Stimulated activated naive CD8-positive, alpha-beta T cell treated with anti-CD3 and anti-CD28 coated beads, Interleukin-15, Interleukin-2, amounts not matched to agents 100 U/mL and 50 U/mL, for 24 hours (primary cell): ENCODE data around the gene ENPP6.
"Not testable (repeated sequence)": the region's sequence is repeated elsewhere in the genome, so short reads cannot be mapped to it uniquely, and the experiment has no call there.

Experiments used
- ATAC-seq: fragments of 150-1000 bp; cut with Tn5 transposase; one replicate; pipeline ENCODE4 v1.10.0; 2021
- DNase-seq: peaks from one replicate; pipeline ENCODE4 v3.0.0; 2021

ENPP6 gene

GRCh38 chr4:184148738-184149637, 68.7 kb downstream of the ENPP6 start:
- no peak for DNase-seq
- ATAC-seq: no peak

DNA sequence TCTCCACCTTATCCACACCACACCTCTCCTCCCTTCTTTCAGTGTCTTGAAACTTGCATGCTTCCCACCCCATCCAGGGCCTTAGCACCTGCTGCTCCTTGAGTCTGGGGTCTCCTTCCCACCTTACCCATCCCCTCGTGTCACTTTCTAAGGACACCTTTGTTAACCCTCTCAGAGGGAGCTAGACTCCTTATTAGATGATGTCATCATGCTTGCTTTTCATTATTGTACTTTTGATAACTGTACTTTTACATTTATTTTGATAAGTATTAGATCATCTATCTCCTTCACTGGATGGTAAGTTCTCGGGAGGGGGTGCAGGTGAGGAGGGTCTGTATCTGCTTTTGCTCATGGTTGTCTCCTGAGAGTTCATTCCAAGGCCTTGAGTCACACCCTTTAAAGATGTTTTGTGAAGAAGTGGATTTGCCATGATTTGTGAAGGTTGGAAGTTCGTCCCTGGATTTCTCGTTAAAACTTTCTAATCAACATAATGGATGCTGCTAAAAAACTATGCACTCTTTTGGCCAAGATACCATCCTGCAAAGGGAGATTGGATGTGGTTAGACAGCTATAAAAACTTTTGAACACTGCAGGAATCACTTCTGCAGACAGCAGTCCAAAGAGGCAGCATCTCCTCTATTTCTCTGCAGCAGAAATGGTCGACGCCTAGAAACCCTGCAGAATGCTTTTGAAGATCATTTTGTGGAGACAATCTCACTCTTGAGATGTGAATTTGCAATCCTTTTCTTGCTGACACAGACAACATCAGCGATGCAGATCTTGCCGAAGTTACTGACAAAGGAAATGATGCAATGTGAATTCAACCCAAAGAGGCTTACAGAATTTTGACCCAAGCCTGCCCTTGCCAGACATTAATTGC, 69.6 kb downstream of the ENPP6 start:
- no peak for DNase-seq
- ATAC-seq: no peak

DNA sequence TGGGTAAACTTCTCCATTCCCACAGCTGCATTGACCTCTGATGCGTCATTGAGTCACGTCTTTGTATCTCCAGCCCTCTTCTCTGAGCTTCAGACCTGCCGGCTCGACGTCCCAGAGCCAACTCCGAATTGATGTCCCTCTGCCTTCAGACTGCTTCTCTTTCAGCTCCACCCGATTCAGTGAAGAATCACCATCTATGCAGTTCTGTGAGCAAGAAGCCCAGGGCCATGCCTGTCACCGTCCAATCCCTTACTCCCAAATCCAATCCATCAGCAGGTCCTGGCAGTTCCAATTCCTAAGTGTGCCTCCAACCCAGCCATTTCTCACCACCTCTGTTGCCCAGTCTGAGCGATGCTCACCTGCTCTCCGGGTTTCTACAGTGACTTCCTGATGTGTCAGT, 70.7 kb downstream of the ENPP6 start:
- DNase-seq (no peak), ATAC-seq (no peak)

DNA sequence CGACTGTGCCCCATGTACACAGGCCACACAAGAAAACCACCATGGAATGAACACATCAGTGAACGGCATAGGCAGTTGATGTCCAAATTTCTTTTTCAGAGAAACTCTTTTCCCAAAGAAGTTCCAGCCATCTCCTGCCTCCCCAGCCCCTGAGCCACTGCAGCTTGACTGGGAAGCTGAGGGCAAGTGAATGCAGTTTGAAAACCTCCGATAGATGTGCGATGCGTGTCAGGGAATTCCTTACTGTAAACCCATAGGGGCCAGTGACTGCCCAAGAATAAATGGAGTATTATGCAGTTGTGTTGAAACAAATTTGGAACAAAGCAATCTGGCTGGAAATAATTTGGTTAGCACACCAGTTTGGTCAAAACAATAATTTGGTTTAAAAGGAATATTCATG, 72.1 kb downstream of the ENPP6 start:
- ATAC-seq (no peak), DNase-seq (no peak)

DNA sequence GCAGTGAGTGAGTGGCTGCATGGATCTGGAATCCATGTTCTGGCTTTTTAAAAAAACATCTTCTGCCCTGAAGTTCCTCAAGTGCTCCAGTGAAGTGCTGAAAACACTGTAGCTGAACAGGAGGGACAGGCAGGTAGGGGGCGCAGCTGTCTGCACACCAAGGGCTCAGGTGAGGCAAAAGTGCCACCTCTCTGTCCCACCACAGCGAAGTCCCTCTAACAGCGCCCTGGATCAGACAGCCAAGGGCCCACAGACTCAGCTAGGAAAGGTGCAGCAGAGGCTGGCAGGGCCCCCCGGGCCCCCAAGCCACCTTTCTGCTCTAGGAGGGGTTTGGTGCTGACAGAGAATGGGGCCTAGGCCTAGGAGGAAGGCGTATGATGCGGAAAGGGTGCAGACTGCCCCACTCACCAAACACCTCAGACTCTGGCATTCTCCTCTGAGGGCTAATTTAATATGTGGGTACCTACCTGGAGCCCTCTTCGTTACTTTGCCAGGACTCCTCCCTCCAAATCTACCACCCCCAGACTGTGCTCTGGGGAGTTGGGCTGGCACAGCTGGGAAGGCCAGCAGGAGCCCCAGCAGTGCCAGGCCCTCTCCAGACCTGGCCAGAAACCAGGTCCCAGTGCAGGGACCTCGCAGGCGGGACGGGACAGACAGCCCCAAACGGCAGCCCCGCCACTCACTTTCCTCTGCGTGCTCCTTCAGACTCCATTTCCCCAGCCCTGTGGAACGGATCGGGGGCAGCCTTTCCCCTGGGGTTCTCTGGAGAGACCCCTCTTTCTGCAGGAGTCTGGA, 73.7 kb downstream of the ENPP6 start:
- no peak for DNase-seq
- ATAC-seq: no peak

DNA sequence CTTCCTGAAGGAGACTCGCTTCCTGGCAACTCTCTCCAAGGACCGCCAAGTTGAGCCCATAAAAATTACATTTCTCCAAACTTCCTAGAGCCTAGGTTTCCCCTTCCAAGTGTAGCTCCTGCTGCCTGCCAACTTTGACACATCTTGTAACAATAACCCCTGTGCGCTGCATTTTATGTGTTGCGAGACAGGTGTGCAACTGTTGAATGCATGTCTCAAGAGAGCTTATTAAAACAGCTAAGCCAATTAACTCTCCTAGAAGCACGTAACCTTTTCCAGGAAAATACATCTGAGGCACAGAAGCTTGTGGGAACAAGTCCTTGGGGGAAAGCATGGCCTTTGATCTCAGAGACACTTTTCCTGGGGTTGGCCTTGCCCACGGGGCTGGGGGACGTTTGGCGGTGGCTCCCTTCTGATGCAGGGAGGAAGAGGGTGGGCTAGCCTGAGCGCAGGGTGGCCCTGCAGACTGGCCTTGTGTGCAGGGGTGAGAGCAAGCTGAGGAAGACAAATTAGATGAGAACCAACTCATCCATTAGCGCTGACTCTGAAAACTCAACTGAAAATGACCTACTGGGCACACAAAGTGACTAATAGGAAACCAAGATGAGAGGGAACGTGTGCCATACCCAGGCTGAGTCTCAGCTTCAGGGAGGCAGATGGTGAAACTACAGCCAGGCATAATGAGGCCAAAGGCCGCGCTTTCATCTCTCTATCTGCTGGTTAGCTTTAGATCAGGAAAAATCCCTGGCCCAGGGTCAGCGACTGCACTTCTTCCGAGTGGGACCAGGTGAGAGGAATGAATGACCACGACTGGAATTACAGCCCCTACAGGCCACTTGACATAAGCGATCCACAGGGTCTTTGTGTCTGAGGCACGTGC, 75.3 kb downstream of the ENPP6 start:
- ATAC-seq (no peak), DNase-seq (no peak)

DNA sequence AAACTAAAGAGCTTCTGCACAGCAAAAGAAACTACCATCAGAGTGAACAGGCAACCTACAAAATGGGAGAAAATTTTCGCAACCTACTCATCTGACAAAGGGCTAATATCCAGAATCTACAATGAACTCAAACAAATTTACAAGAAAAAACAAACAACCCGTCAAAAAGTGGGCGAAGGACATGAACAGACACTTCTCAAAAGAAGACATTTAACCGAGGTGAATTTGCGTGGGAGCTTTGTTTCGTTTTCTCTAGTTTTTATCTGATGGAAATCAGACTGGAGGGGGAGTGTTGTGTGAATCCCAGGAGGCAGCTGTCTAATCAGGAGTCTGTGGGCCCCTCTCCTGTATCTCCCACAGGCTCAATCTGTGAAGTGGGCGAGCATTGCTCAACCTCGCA, 76.8 kb downstream of the ENPP6 start:
- DNase-seq, ATAC-seq: not testable (repeated sequence)

DNA sequence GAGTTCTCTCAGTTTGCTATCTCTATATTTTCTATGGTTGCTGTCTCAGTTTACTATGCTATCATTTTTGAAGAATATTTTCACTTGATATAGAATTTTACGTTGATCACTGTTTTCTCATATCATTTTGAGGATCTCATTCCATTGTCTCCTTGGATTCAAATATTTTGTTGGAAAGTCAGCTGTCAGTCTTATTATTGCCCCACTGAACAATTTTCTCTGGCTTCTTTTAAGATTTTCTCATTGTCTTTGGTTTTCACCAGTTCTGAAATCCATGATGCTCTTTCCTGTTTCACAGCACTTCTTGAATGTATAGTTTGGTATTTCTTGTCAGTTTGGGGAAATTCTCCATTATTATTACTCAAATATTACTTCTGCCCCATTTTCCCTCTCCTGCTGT, 81.1 kb downstream of the ENPP6 start:
- ATAC-seq (no peak), DNase-seq (no peak)

DNA sequence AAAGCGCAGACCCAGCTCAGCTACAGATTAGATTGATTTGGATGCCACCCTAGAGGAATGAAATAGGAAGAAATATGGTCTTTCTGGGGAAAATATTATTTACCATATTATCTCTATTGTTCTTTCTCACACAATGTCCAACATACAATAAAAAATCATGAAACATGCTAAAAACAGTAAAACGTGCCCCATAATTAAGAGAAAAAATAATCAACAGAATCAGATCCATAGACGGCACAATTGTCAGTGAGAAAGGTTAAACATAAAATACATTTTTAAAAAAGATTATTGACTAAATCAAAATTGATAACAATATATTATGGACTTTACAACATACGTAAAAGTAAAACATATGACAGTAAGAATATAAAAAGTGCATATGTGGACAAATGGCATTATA, 90.9 kb downstream of the ENPP6 start:
- no peak for ATAC-seq
- DNase-seq: no peak

DNA sequence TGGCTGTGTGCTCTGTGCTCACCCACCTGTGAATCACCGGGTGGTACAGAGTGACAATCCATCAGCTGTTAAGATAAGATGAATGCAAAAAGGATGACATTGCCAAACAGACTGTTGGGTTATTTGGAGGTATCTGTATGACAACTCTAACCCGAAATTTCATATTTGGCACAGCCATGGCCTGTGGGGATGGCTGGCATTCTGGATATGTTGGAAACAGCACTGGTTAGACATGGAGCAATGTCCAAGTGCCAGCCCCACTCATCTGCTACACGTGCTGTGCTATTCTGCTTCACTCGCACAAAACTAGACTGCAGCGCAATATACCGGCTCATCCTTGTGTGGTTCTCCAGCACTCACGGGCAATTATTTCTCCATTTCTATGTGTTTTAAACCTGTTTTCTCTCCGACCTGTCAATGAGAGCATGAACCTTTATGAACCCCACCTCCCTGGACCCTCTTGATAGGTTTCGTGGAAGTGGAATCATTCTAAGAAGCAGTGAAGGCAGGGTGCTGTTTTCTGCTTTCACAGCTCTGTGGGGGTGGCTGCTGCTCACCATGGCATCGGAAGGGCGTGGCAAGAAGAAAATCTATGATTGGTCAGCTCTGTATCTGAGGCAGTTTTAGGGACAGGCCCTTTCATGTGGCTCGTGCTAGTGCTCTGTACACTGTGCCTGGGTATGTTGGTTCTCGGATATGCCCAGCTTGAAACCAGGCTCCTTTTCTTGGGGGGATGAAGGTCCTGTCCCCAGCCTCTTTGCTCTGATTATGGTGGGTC, 94.9 kb downstream of the ENPP6 start:
- no peak for DNase-seq
- ATAC-seq: no peak

- no peak for ATAC-seq
Observed at GRCh38 chr4:184120549-184121127, 97.0 kb downstream of the ENPP6 start.

DNA sequence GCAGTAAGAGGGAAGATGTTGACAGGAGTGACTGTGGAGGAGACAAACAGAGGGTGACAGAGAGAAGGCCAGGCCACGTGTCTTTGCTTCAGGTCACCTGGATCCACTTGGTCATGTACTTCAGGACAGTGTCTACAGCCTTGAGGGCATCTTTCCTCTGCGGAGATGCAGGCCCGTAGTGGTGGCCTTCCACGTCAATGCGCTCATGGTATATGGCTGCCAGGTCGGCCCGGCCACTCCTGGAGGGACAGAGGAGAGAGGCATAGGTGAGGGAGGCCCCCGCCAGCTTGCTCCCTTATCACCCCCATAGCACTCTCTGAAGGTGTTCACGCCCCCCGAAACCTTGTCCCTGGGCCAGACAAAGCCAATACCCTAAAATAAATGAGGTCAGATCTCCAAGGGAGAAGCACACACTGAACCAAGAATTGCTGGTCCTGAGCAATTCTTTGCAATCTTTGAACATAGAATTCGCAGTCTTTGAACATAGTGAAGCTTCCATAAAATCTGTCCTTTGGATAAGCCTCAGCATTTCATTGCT, 99.9 kb downstream of the ENPP6 start:
- no peak for ATAC-seq
- no peak for DNase-seq

More at GRCh38 chr4:184120549-184121127, 97.0 kb downstream of the ENPP6 start:
- DNase-seq: no peak

GRCh38 chr4:184115399-184115798, 102.3 kb downstream of the ENPP6 start:
- DNase-seq (no peak), ATAC-seq (no peak)

- ATAC-seq: no peak
- no peak for DNase-seq
Observed at GRCh38 chr4:184114431-184114830, 103.2 kb downstream of the ENPP6 start.

DNA sequence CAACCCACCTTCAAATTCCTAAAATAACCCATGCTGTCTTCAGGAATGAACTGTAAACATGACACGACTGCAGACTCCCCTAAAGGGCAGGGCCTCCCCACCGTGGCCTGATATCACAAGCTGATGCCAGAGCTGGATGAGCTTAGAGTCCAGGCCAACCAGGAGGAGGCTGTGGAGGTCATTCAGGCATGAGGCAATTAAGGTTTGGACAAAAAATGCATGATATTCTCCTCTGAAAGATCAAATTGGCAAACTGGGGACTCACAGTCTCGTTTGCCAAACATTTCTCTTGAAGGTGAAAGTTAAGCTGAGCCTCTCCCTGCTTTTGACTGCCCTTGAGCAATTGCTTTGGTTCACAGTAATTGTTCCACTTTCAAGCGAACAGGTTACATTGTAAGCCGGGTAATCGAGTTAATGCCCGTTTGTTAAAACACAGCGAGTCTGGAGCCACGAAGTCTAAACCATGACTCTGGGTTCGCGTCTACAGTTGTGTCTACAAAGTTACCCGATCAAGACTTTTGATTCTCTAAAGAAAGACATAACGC, 105.6 kb downstream of the ENPP6 start:
- ATAC-seq (no peak), DNase-seq (no peak)

DNA sequence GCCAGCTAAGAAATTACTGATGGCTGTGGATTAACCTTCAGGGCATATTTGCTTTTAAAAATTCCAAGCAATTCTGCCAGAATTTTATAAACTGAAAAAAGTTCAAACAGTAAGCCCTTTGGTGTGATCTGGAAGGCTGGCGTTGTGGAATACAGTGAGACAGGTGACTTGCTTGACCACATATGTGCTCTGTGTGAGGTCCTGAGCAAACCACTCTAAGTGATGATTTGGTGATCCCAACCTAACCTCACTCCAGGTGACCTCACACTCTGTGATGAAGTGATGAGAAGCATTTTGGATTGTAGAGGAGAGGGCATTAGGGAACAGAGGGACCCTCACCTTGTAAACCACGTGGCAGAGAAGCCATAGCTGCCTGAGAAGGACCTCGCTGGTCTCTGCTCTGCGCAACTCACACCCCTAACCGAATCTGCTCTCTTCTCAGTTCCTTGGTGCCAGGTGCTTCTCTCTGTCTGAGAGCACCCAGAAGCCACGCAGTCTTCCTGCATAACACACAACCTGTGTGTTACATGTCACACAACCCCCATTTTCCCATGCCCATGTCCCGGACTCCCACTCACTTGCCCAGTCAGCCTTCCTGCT, 106.3 kb downstream of the ENPP6 start:
- ATAC-seq (no peak), DNase-seq (no peak)

DNA sequence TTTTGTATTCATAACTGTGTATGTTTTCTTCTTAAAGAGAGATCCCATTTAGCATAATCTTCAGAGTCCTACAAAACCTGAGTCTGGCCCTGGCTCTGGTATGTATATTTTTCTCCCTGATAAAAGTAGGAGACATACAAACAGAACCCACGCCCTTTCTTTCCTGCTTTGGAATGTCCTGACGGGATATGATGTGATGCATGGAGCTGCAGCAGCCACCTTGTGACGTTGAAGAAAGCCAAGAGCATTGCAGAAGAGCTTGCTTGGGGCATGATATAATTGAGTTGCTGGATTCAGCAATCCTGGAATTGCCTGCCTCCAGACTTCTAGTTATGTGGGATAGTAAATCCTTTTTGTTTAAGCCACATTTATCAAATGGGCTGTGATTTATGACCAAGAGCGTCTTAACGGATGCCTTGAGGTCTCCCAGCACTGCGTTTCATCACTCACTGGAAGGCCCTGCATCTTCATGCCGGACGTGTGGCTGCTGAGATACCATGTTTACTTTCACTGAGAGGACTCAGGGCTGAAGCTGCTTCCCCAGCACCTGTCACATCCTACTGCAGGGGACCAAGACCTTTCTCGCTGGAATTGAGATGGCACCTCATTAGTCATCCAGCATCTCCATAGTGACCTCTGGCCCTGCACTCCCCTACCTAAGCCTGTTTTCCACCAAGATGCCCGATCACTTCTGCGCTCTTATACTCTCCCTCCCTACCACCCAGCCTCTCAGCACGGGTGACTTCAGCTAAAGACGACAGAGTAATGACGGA, 107.0 kb downstream of the ENPP6 start:
- no peak for ATAC-seq
- DNase-seq: no peak

- no peak for DNase-seq
- no peak for ATAC-seq
Observed at GRCh38 chr4:184108006-184108501, 109.6 kb downstream of the ENPP6 start.
